H9 (cell line): ENCODE results near the gene SMAD6. TPM values are rescaled to one million over a fixed set of nuclear protein-coding genes. Genes with fewer than 3 reads are reported as not detected.

Source experiments
- DNase-seq: peaks from one replicate; pipeline ENCODE4 v3.0.0-alpha.2; 2017
- H2AFZ ChIP-seq: one replicate; pipeline ENCODE4 v1.6.1; 2013; ENCODE audit warnings: mild to moderate bottlenecking, low read length, control low read depth, moderate library complexity
- H2AK5ac ChIP-seq: 2 replicates; pipeline ENCODE4 v1.6.1; 2013; ENCODE audit warnings: low read length, control low read depth, mixed read lengths; ENCODE audit not compliant: insufficient read length
- H2BK120ac ChIP-seq: one replicate; pipeline ENCODE4 v1.6.1; 2013; ENCODE audit warnings: low read depth, mild to moderate bottlenecking, low read length, control low read depth, inconsistent platforms; ENCODE audit not compliant: poor library complexity, severe bottlenecking
- H2BK12ac ChIP-seq: 2 replicates; pipeline ENCODE4 v1.6.1; 2013; ENCODE audit warnings: low read length, control low read depth, mixed read lengths, low read depth; ENCODE audit not compliant: insufficient read length
- H2BK15ac ChIP-seq: 2 replicates; pipeline ENCODE4 v1.6.1; 2013; ENCODE audit warnings: low read depth, low read length, control low read depth
- H2BK20ac ChIP-seq: one replicate; pipeline ENCODE4 v1.6.1; 2013; ENCODE audit warnings: low read depth, mild to moderate bottlenecking, low read length, control low read depth, inconsistent platforms; ENCODE audit not compliant: poor library complexity, severe bottlenecking
- H2BK5ac ChIP-seq: 2 replicates; pipeline ENCODE4 v1.6.1; 2013; ENCODE audit warnings: low read length, control low read depth, mixed read lengths; ENCODE audit not compliant: insufficient read length
- H3K14ac ChIP-seq: 2 replicates; pipeline ENCODE4 v1.6.1; 2013; ENCODE audit warnings: low read length, control low read depth; ENCODE audit not compliant: insufficient read depth
- H3K18ac ChIP-seq: 2 replicates; pipeline ENCODE4 v1.6.1; 2013; ENCODE audit warnings: low read depth, mild to moderate bottlenecking, mixed read lengths, low read length, control low read depth; ENCODE audit not compliant: insufficient read length
- H3K23ac ChIP-seq: 2 replicates; pipeline ENCODE4 v1.6.1; 2013; ENCODE audit warnings: low read length, control low read depth, mixed read lengths, low read depth; ENCODE audit not compliant: insufficient read length
- H3K23me2 ChIP-seq: 2 replicates; pipeline ENCODE4 v1.6.1; 2013; ENCODE audit warnings: low read depth, mild to moderate bottlenecking, mixed read lengths, low read length, control low read depth; ENCODE audit not compliant: insufficient read length, poor library complexity, severe bottlenecking
- H3K27ac ChIP-seq: 2 replicates; pipeline ENCODE4 v1.5.1; 2013; ENCODE audit warnings: low read length, control low read depth, mixed read lengths, low read depth; ENCODE audit not compliant: insufficient read length
- H3K27me3 ChIP-seq: 2 replicates; pipeline ENCODE4 v1.6.1; 2013; ENCODE audit warnings: low read length, control low read depth, inconsistent platforms; ENCODE audit not compliant: insufficient read depth
- H3K4ac ChIP-seq: 2 replicates; pipeline ENCODE4 v1.6.1; 2013; ENCODE audit warnings: low read depth, mild to moderate bottlenecking, control low read depth, inconsistent platforms, low read length, moderate library complexity
- H3K4me1 ChIP-seq: 2 replicates; pipeline ENCODE4 v1.6.1; 2013; ENCODE audit warnings: low read length, control low read depth, inconsistent platforms; ENCODE audit not compliant: insufficient read depth
- H3K4me2 ChIP-seq: 2 replicates; pipeline ENCODE4 v1.6.1; 2013; ENCODE audit warnings: low read length, control low read depth, mixed read lengths; ENCODE audit not compliant: insufficient read length, insufficient read depth
- H3K56ac ChIP-seq: 2 replicates; pipeline ENCODE4 v1.6.1; 2013; ENCODE audit warnings: low read depth, mild to moderate bottlenecking, mixed read lengths, low read length, control low read depth; ENCODE audit not compliant: insufficient read length
- H3K79me1 ChIP-seq: 2 replicates; pipeline ENCODE4 v1.6.1; 2013; ENCODE audit warnings: low read depth, mild to moderate bottlenecking, moderate library complexity, low read length, control low read depth, inconsistent platforms; ENCODE audit not compliant: insufficient read depth, poor library complexity, severe bottlenecking
- H3K79me2 ChIP-seq: 2 replicates; pipeline ENCODE4 v1.6.1; 2013; ENCODE audit warnings: low read length, control low read depth, inconsistent platforms; ENCODE audit not compliant: insufficient read depth
- H3K9ac ChIP-seq: 2 replicates; pipeline ENCODE4 v1.6.1; 2013; ENCODE audit warnings: low read length, control low read depth, mixed read lengths; ENCODE audit not compliant: insufficient read length; ENCODE audit errors: extremely low read depth
- H3K9me3 ChIP-seq: one replicate; pipeline ENCODE4 v1.6.1; 2013; ENCODE audit warnings: low read depth, low read length, inconsistent platforms; ENCODE audit not compliant: control insufficient read depth
- H3T11ph ChIP-seq: one replicate; pipeline ENCODE4 v1.6.1; 2013; ENCODE audit warnings: mild to moderate bottlenecking, low read length, control low read depth, inconsistent platforms
- H4K20me1 ChIP-seq: one replicate; pipeline ENCODE4 v1.6.1; 2013; ENCODE audit not compliant: control insufficient read depth, insufficient read length, insufficient read depth
- H4K5ac ChIP-seq: 2 replicates; pipeline ENCODE4 v1.6.1; 2013; ENCODE audit warnings: low read depth, mild to moderate bottlenecking, mixed read lengths, low read length, control low read depth; ENCODE audit not compliant: insufficient read length
- H4K8ac ChIP-seq: replicated peaks from 2 replicates; pipeline ENCODE4 v1.6.1; 2013; ENCODE audit warnings: low read length, control low read depth, mixed read lengths, low read depth; ENCODE audit not compliant: insufficient read length
- H4K91ac ChIP-seq: 2 replicates; pipeline ENCODE4 v1.6.1; 2013; ENCODE audit warnings: low read depth, mild to moderate bottlenecking, moderate library complexity, mixed read lengths, low read length, control low read depth; ENCODE audit not compliant: insufficient read length
- H3K27ac Mint-ChIP-seq, 3 experiments: 2 replicates in 2 of 3; 3 replicates in 1 of 3; pipeline ENCODE4 v1.8.0; 2020 to 2021; ENCODE audit warnings: mixed read lengths in 3 of 3, mild to moderate bottlenecking in 1 of 3, moderate library complexity in 1 of 3
- H3K27me3 Mint-ChIP-seq: 2 replicates; pipeline ENCODE4 v1.8.0; 2021; ENCODE audit warnings: low read depth, mild to moderate bottlenecking, moderate library complexity, mixed read lengths
- H3K36me3 Mint-ChIP-seq, 3 experiments: 2 replicates in 2 of 3; 3 replicates in 1 of 3; pipeline ENCODE4 v1.8.0; 2020 to 2021; ENCODE audit warnings: low read depth in 3 of 3, mixed read lengths in 3 of 3; ENCODE audit not compliant: insufficient read depth in 1 of 3
- H3K4me1 Mint-ChIP-seq, 2 experiments: 2 replicates each; pipeline ENCODE4 v1.8.0; 2020; ENCODE audit warnings: mixed read lengths in 2 of 2
- H3K4me3 Mint-ChIP-seq, 2 experiments: 2 replicates in 1 of 2; 3 replicates in 1 of 2; pipeline ENCODE4 v1.8.0; 2020 to 2021; ENCODE audit warnings: mild to moderate bottlenecking in 2 of 2, mixed read lengths in 2 of 2, moderate library complexity in 1 of 2
- H3K9me3 Mint-ChIP-seq, 2 experiments: 2 replicates in 1 of 2; 3 replicates in 1 of 2; pipeline ENCODE4 v1.8.0; 2020; ENCODE audit warnings: mild to moderate bottlenecking in 2 of 2, mixed read lengths in 2 of 2, moderate library complexity in 1 of 2
- WGBS: extraction: QIAGEN DNeasy Blood & Tissue Kit; methylation state at CpG from one replicate; pipeline ENCODE4 v1.1.7; 2013; ENCODE audit warnings: missing lambda C conversion rate, low lambda C conversion rate, mixed read lengths; ENCODE audit not compliant: insufficient read length; ENCODE audit errors: extremely low coverage; 5-methylcytosine and 5-hydroxymethylcytosine counted together
- total RNA-seq: library from RNA; stranded (reverse); gene quantifications from 2 replicates; pipeline ENCODE4 v1.2.1, GENCODE V29; 2021
- TF ChIP-seq, protein P1 (sequence below): fragments of 200-600 bp; sonication (generic); conservative IDR thresholded peaks from 3 replicates; pipeline ENCODE4 v1.8.0; 2021; ENCODE audit warnings: antibody characterized with exemption, mild to moderate bottlenecking

The SMAD6 gene
- total RNA-seq, 1 experiment from 2014 or later, result 6.0 TPM

GRCh38 chr15:66672867-66673266 is 29.2 kb upstream of the SMAD6 start:
- Mint-ChIP-seq H3K4me1 (peaks cover 25 to 34% of the 10 kb centered on the region in 2 experiments), H3K27me3 (peaks cover 1% of the 10 kb centered on the region), H3K9me3 (peaks cover 0 to 2% of the 10 kb centered on the region in 2 experiments; a peak in 3 of 5 replicates), H3K27ac (peak overlapping the region in 2 of 3 experiments; percentile 62 to 70; a peak in 3 of 7 replicates), H3K4me3 (peak overlapping the region in 1 of 2 experiments; percentile 46; a peak in 2 of 5 replicates), H3K36me3 (peaks cover 0 to 2% (median 0%) of the 10 kb centered on the region in 3 experiments; a peak in 2 of 7 replicates)
- DNase-seq, result no peak
- Histone ChIP-seq H4K91ac (no peak overlapping the region), H3K27me3 (no peaks in the 10 kb centered on the region), H3K9ac (no peak overlapping the region), H3K79me1 (no peaks in the 10 kb centered on the region), H3K14ac (peak overlapping the region; percentile 47; the same call in 1 of the 2 replicates), H4K8ac (no peak overlapping the region), H3K18ac (peak overlapping the region; percentile 56), H4K20me1 (no peaks in the 10 kb centered on the region), H3K79me2 (no peaks in the 10 kb centered on the region), H3K23me2 (no peaks in the 10 kb centered on the region), H2BK12ac (no peak overlapping the region), H2BK15ac (no peak overlapping the region), H2BK20ac (no peak overlapping the region), H2BK5ac (no peak overlapping the region), H3K27ac (no peak overlapping the region), H3K4ac (no peak overlapping the region; the same call in 1 of the 2 replicates), H3K23ac (no peak overlapping the region), H4K5ac (no peak overlapping the region), H3K56ac (no peak overlapping the region), H3K4me2 (no peak overlapping the region), H3K4me1 (peaks cover 3% of the 10 kb centered on the region; the same call in 1 of the 2 replicates), H3K9me3 (no peaks in the 10 kb centered on the region), H2AFZ (no peak overlapping the region), H2AK5ac (no peak overlapping the region), H3T11ph (no peak overlapping the region), H2BK120ac (no peak overlapping the region)
- no CpG with 5 or more reads among the region's 5 CpGs for WGBS
- TF ChIP-seq, protein P1, sequence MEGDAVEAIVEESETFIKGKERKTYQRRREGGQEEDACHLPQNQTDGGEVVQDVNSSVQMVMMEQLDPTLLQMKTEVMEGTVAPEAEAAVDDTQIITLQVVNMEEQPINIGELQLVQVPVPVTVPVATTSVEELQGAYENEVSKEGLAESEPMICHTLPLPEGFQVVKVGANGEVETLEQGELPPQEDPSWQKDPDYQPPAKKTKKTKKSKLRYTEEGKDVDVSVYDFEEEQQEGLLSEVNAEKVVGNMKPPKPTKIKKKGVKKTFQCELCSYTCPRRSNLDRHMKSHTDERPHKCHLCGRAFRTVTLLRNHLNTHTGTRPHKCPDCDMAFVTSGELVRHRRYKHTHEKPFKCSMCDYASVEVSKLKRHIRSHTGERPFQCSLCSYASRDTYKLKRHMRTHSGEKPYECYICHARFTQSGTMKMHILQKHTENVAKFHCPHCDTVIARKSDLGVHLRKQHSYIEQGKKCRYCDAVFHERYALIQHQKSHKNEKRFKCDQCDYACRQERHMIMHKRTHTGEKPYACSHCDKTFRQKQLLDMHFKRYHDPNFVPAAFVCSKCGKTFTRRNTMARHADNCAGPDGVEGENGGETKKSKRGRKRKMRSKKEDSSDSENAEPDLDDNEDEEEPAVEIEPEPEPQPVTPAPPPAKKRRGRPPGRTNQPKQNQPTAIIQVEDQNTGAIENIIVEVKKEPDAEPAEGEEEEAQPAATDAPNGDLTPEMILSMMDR, result no peak
